Pulmonary artery endothelial cell (primary cell): ENCODE measurements around the gene LRTM2. TPM values are rescaled to one million over a fixed set of nuclear protein-coding genes. Genes with fewer than 3 reads are reported as not detected.
"Not testable (repeated sequence)": the region's sequence is repeated elsewhere in the genome, so short reads cannot be mapped to it uniquely, and the experiment has no call there.

Source experiments
- DNase-seq: peaks from one replicate; pipeline ENCODE4 v3.0.0-alpha.2; 2011; ENCODE audit warnings: low read depth, low spot score
- total RNA-seq: library from RNA; depleted of rRNA; stranded (reverse); fragments of >200 nt; gene quantifications from 2 replicates; pipeline ENCODE4 v1.2.3, GENCODE V29; 2014

Gene LRTM2
- total RNA-seq, 1 donor from 2014 or later = not detected

DNA sequence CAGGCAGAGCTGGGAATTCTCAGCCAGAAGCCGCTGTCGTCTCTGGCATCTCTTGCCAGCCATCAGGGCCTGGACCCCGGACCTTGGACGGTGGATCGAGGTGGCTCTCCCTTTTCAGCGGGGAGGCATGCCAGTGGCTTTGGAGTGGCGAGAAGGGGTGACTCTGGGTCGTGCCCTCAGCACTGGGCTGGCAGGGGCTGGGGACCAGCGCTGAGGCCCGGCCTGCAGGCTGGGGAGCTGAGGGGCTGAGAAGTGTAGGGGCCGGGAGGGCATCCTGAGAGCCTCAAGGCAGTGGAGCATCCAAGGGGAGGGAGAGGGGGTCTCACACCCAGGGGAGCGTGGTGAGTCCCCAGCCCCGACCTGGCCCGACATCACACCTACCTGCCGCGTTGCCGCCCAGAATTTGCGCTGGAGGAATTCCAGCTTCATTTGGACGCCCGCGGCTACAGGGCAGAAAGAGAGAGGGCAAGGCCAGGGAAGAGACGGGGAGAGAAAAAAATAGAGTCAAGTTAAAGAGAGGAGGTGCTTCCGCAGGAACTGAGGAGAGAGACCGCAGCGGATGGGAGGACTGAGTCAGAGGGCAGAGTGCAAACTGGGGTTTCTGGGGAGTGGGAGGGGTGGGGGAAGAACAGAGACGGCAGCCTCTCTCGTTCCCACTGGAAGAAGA, 9.0 kb upstream of the LRTM2 start:
- no peak for DNase-seq

GRCh38 chr12:1811948-1812291, 8.4 kb upstream of the LRTM2 start:
- DNase-seq = no peak

DNA sequence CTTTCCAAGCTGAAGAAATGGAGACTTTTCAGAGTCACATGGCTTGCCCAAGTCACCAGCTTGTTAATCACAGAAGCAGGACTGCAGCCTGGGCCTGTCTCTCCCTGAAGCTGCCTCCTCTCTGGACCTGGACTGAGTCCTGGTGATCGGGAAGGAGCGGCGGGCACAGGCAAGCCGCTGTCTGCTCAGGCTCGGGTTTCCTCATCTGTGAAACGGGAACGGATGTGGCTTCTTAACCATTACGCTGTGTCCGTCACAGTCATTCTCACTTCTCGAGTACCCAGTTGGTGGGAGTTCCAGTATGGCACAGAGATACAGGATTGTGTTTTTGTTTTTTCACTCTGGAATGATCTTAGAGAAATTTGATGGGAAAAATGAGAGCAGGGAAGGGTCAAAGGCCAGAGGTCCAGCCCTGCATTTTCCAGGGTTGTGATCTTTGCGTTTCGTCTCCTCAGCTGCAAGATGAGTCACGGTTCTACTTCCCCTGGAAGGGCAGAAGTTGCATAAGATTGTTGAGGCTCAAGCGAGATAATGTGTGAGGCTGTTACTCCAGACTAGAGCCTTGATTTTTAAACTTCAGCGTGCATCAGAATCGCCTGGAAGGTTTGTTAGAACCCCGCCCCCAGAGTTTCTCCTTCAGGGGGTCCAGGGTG, 7.6 kb upstream of the LRTM2 start:
- no peak for DNase-seq

DNA sequence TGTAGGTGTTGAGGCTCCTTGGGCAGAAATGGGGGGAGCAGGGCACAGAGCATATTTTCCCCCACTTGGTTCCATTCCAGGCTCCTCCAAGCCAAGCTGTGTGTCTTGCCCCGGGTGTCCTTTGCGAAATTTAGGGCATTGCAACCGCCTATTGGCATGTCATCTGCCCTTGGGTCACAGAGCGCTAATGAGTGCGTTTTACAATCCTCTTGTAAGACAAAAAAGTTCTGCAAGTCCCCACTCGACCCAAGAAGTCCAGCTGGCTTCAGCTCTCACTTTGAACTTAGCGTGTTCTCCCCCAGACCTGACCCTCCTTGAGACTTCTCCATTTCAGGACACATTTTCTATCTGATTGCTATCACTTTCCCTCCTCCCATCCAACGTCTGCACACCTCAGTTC, 6.1 kb upstream of the LRTM2 start:
- DNase-seq = no peak

DNA sequence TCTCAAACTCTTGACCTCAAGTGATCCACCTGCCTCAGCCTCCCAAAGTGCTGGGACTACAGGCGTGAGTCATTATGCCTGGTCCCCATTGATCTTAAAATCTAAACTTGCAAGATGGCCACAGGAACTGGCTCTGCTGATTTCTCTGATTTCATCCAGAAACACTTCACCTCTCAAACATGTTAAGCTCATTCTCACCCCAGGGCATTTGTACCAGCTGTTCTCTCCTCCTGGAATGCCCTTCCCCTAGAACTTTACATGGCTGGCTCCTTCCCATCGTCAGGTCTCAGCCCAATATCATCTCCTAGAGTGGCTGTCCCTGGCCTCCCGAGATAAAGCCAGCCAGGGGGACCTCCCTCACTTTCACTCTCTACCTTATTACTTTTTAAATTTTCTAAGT, 5.3 kb upstream of the LRTM2 start:
- DNase-seq = no peak

- DNase-seq = no peak
Observed at GRCh38 chr12:1815814-1816729, 4.3 kb upstream of the LRTM2 start.

GRCh38 chr12:1816730-1817348, 3.5 kb upstream of the LRTM2 start:
- no peak for DNase-seq

DNA sequence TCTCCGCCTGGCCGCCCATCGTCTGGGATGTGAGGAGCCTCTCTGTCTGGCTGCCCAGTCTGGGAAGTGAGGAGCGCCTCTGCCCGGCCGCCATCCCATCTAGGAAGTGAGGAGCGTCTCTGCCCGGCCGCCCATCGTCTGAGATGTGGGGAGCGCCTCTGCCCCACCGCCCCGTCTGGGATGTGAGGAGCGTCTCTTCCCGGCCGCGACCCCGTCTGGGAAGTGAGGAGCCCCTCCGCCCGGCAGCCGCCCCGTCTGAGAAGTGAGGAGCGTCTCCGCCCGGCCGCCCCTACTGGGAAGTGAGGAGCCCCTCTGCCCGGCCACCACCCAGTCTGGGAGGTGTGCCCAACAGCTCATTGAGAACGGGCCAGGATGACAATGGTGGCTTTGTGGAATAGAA, 2.4 kb upstream of the LRTM2 start:
- DNase-seq = not testable (repeated sequence)

- DNase-seq = no peak
Observed at GRCh38 chr12:1819050-1819449, 1.3 kb upstream of the LRTM2 start.

GRCh38 chr12:1819571-1819970, 794 bp upstream of the LRTM2 start:
- no peak for DNase-seq

- no peak for DNase-seq
Observed at GRCh38 chr12:1820896-1821291, 529 bp downstream of the LRTM2 start.

- no peak for DNase-seq
Observed at GRCh38 chr12:1821805-1822204, 1.4 kb downstream of the LRTM2 start.

DNA sequence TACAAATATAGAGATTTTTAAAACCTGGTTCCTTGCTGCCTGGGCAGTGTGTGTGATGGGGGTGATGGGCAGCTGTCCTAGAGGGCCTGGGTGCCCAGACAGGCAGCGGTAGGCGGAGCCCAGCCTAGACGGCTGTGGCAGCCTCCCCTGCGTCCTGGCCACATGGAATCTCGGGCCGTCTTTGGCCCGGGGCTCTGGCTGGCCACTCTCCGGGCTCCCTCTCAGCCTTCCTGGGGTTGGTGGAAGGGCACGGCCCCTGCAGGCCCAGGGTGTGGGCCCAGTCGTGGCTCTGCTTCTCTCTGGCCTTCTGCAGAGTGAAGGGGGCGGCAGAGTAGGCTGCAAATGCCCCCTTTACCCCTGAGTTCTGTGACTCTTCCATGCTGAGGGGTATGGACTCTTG, 2.3 kb downstream of the LRTM2 start:
- no peak for DNase-seq

- no peak for DNase-seq
Observed at GRCh38 chr12:1823237-1823636, 2.9 kb downstream of the LRTM2 start.

DNA sequence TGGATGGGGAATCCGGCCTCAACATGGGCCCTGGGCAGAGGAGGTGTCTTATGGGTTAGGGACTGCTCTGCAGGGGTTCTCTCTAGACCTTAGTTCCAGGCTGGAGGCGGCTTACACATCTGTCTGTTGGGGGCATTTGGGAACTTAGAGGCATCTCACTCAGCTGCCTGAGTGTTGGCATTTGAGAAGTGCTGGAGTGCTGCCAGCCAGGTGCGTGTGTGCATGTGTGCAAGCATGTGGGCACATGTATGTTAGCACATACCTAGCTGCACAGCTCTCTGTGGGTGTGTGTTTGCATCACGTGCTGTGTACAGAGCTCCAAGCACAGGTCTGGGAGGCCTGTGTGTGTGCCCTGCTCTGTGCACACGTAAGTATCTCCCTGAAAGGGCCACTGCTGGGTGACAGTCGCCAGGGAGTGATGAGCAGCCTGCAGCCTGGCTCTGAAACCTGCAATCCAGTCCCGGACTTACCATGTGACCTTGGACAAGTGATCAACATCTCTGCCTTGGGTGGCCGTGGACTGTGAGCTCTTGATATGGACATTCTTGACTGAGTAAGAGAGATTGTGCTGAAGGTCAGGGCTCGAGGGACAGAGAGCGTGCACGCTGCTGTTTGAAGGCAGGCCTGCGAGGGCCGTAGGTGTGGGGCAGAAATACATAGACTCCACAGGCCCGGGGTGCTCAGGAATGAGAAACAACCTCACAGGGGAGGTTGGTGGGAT, 5.2 kb downstream of the LRTM2 start:
- no peak for DNase-seq

- DNase-seq = no peak
Observed at GRCh38 chr12:1826401-1826800, 6.0 kb downstream of the LRTM2 start.

GRCh38 chr12:1826867-1827705, 6.7 kb downstream of the LRTM2 start:
- no peak for DNase-seq

GRCh38 chr12:1827826-1828805, 7.8 kb downstream of the LRTM2 start:
- DNase-seq = no peak

DNA sequence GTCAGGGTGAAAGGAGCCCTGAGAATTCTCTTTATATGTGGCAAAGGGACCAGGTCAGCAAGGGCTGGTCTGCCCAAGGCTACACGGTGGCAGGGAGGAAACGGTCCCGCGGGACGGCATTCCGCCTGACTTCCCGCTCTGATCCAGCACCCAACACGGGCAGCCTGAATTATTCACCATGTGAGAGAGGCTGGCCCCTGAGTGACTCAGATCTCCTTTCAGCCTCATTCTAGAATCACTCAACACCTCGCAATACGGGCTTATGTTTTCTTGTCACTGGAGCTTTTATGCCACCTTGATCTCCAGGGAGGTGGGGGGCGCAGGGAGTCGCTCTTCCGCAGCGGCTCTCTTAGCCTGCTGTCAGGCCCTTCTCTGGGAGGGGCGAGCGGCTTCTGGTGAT, 8.5 kb downstream of the LRTM2 start:
- DNase-seq = no peak
